GM23248 (cell line): Measurements from ENCODE around the gene KLKB1. TPM values are rescaled to one million over a fixed set of nuclear protein-coding genes. Genes with fewer than 3 reads are reported as not detected.
"Not testable (repeated sequence)": the region's sequence is repeated elsewhere in the genome, so short reads cannot be mapped to it uniquely, and the experiment has no call there.

ENCODE experiments used
- DNase-seq: peaks from one replicate; pipeline ENCODE4 v3.0.0-alpha.2; 2015
- H2AFZ ChIP-seq: fragments of 200-600 bp; sonication (generic); 2 replicates; pipeline ENCODE4 v1.6.1; 2016; ENCODE audit warnings: antibody characterized with exemption
- H3F3A ChIP-seq: fragments of 200-600 bp; sonication (generic); 2 replicates; pipeline ENCODE4 v1.6.1; 2016; ENCODE audit warnings: mild to moderate bottlenecking, antibody characterized with exemption, mixed run types; ENCODE audit not compliant: insufficient read depth
- H3K27ac ChIP-seq: fragments of 200-600 bp; sonication (generic); 2 replicates; pipeline ENCODE4 v1.5.1; 2016; ENCODE audit warnings: mild to moderate bottlenecking
- H3K27me3 ChIP-seq: fragments of 200-600 bp; sonication (generic); replicated peaks from 2 replicates; pipeline ENCODE4 v1.6.1; 2016; ENCODE audit warnings: mild to moderate bottlenecking; ENCODE audit not compliant: insufficient read depth
- H3K36me3 ChIP-seq: fragments of 200-600 bp; sonication (generic); 2 replicates; pipeline ENCODE4 v1.6.1; 2016; ENCODE audit warnings: low read depth, mild to moderate bottlenecking
- H3K4me1 ChIP-seq: fragments of 200-600 bp; sonication (generic); 2 replicates; pipeline ENCODE4 v1.6.1; 2016; ENCODE audit warnings: mild to moderate bottlenecking; ENCODE audit not compliant: insufficient read depth
- H3K4me2 ChIP-seq: fragments of 200-600 bp; sonication (generic); one replicate; pipeline ENCODE4 v1.6.1; 2016; ENCODE audit warnings: mild to moderate bottlenecking; ENCODE audit not compliant: unreplicated experiment
- H3K4me3 ChIP-seq: fragments of 200-600 bp; sonication (generic); 2 replicates; pipeline ENCODE4 v1.5.1; 2016; ENCODE audit warnings: mild to moderate bottlenecking
- H3K79me2 ChIP-seq: fragments of 200-600 bp; sonication (generic); 2 replicates; pipeline ENCODE4 v1.6.1; 2016; ENCODE audit warnings: mild to moderate bottlenecking; ENCODE audit not compliant: insufficient read depth
- H3K9ac ChIP-seq: fragments of 200-600 bp; sonication (generic); 2 replicates; pipeline ENCODE4 v1.6.1; 2016; ENCODE audit warnings: mild to moderate bottlenecking
- H3K9me2 ChIP-seq: fragments of 200-600 bp; sonication (generic); 2 replicates; pipeline ENCODE4 v1.6.1; 2016; ENCODE audit warnings: mixed run types, mild to moderate bottlenecking, moderate library complexity; ENCODE audit not compliant: insufficient read depth
- H3K9me3 ChIP-seq: fragments of 200-600 bp; sonication (generic); one replicate; pipeline ENCODE4 v1.6.1; 2017; ENCODE audit warnings: low read depth
- H4K20me1 ChIP-seq: fragments of 200-600 bp; sonication (generic); 2 replicates; pipeline ENCODE4 v1.6.0; 2016; ENCODE audit not compliant: insufficient read depth
- EZH2 ChIP-seq: fragments of 200-600 bp; sonication (generic); IDR thresholded peaks from 2 replicates; pipeline ENCODE4 v1.6.1; 2018; ENCODE audit warnings: antibody characterized with exemption, mild to moderate bottlenecking; ENCODE audit not compliant: insufficient read depth, poor library complexity, severe bottlenecking
- EZH2phosphoT487 ChIP-seq: fragments of 200-600 bp; sonication (generic); IDR thresholded peaks from 2 replicates; pipeline ENCODE4 v1.6.1; 2018; ENCODE audit warnings: antibody characterized with exemption, moderate library complexity, mild to moderate bottlenecking, low read depth; ENCODE audit not compliant: insufficient read depth
- WGBS, 2 experiments: methylation state at CpG; one replicate each; pipeline ENCODE4 v1.1.6; 2015 to 2017; ENCODE audit warnings: low lambda C conversion rate in 2 of 2, low coverage in 1 of 2; ENCODE audit errors: missing lambda C conversion rate in 2 of 2; 5-methylcytosine and 5-hydroxymethylcytosine counted together
- in situ Hi-C: fragments of 300-500 bp; cut with MboI; formaldehyde crosslinking; loops from 2 replicates; pipeline ENCODE4 v1.15.0; 2020
- polyA plus RNA-seq: library from polyadenylated mRNA; unstranded; fragments of >200 nt; fragmentation: Nextera tagmentation; extraction: Ambion mirVana; gene quantifications from 2 replicates; pipeline ENCODE4 v1.2.1, GENCODE V29; 2016
- total RNA-seq: library from RNA; depleted of rRNA; stranded (reverse); fragments of >200 nt; shearing (Covaris generic); gene quantifications from 2 replicates; pipeline ENCODE4 v1.2.3, GENCODE V29; 2014

Gene KLKB1
- total and polyA plus RNA-seq, 2 experiments from 2014 or later, result not detected

DNA sequence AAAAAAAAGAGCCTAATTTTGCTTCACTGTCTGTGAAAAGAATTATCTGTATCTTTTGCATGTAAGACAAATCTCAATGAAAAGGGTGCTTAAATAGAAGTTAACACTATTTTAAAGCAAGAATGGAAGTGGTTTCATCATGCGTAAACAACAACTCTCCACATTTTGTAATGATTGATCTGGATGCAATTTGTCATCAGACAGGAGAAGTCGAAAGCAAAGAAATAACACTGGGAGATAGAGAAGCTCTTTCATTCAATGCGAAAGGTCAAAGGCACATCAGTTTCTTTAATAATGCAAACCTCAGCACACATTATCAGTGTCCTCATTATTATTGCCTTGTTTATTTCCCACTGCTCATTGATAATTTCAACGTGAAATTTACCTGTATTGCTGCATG lies 8.8 kb downstream of the KLKB1 start:
- Histone ChIP-seq H2AFZ (no peak overlapping the region), H3K9me2 (no peaks in the 10 kb centered on the region), H3K4me2 (no peak overlapping the region), H3K79me2 (no peaks in the 10 kb centered on the region), H3K36me3 (no peaks in the 10 kb centered on the region), H3K4me3 (no peak overlapping the region), H3K27me3 (no peaks in the 10 kb centered on the region), H3K4me1 (no peaks in the 10 kb centered on the region), H3K27ac (no peak overlapping the region), H3K9ac (no peak overlapping the region), H4K20me1 (no peaks in the 10 kb centered on the region), H3K9me3 (no peaks in the 10 kb centered on the region), H3F3A (no peaks in the 10 kb centered on the region)
- DNase-seq, result no peak
- WGBS, 2 experiments, result 63 to 67% methylated on average over 4 of the region's 4 CpGs
- in situ Hi-C loops, result no loop called here
- no peak for TF ChIP-seq EZH2phosphoT487
- no peak for TF ChIP-seq EZH2

DNA sequence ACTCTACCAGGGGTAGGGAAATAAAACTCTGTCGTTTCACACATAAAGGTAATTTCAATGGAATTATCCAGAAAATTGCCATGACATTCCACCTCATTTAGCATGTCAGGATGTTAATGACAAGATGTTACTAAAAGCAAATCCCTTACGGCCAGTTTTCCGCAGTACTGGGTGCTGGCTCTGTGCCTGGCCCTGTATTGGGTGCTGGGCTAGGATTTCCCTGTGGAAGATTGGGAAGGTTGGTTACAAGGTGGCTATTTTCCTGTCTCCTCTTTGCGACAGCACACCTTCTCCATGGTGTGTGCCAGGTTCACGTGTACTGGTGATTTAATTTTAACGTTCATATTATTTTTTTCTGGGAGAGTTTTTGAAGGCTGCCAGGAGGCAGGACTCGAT lies 13.1 kb downstream of the KLKB1 start:
- 49 to 56% methylated on average over 7 of the region's 7 CpGs for WGBS, 2 experiments
- no peaks in the 10 kb centered on the region for H3K9me3 ChIP-seq
- H3K9me2 ChIP-seq, result no peaks in the 10 kb centered on the region
- no peak overlapping the region for H3K9ac ChIP-seq
- H3F3A ChIP-seq, result no peaks in the 10 kb centered on the region
- no peaks in the 10 kb centered on the region for H3K36me3 ChIP-seq
- in situ Hi-C loops, result no loop called here
- no peak overlapping the region for H3K4me2 ChIP-seq
- DNase-seq, result no peak
- no peaks in the 10 kb centered on the region for H3K27me3 ChIP-seq
- no peak overlapping the region for H3K27ac ChIP-seq
- no peaks in the 10 kb centered on the region for H3K79me2 ChIP-seq
- H3K4me3 ChIP-seq, result no peak overlapping the region
- TF ChIP-seq EZH2 (no peak), EZH2phosphoT487 (no peak)
- H3K4me1 ChIP-seq, result no peaks in the 10 kb centered on the region
- no peak overlapping the region for H2AFZ ChIP-seq
- H4K20me1 ChIP-seq, result no peaks in the 10 kb centered on the region

DNA sequence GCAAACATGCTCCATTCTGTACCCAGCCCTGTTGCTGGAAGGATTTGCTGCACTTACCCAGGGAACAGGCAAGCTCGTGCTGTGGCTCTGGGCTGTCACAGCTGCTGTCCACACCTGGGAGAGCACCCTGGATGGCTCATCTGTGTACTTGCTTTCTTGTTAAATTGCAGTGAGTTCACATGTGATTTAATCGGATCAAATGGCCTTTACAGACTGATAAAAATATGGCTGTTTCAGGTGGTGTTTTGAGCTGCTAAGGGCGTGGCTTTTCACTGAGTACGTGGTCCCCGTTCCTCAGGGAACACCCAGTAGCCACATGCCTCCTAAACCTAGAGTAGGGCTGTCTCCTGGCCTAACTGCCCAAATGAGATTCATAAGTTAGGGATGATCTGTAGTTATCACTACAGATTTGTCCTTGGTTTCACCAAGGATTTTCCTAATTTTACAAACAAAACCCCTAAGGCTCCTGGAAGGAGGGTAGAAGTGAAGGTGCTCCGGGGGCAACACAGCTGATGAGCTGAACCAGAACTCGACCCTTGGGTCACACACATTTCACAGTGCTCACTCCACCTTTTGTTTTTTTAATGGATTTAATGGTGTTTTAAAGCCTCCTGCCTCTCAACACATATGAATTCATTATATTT lies 13.7 kb downstream of the KLKB1 start:
- in situ Hi-C loops, result no loop called here
- Histone ChIP-seq H3K27ac (no peak overlapping the region), H3K36me3 (no peaks in the 10 kb centered on the region), H3K27me3 (no peaks in the 10 kb centered on the region), H3K4me2 (no peak overlapping the region), H3K4me1 (no peaks in the 10 kb centered on the region), H3K4me3 (no peak overlapping the region), H2AFZ (no peak overlapping the region), H3K9me2 (no peaks in the 10 kb centered on the region), H3K79me2 (no peaks in the 10 kb centered on the region), H3F3A (no peaks in the 10 kb centered on the region), H3K9ac (no peak overlapping the region), H4K20me1 (no peaks in the 10 kb centered on the region), H3K9me3 (no peaks in the 10 kb centered on the region)
- 25 to 28% methylated on average over 7 of the region's 7 CpGs for WGBS, 2 experiments
- DNase-seq, result no peak
- TF ChIP-seq EZH2phosphoT487 (no peak), EZH2 (no peak)

DNA sequence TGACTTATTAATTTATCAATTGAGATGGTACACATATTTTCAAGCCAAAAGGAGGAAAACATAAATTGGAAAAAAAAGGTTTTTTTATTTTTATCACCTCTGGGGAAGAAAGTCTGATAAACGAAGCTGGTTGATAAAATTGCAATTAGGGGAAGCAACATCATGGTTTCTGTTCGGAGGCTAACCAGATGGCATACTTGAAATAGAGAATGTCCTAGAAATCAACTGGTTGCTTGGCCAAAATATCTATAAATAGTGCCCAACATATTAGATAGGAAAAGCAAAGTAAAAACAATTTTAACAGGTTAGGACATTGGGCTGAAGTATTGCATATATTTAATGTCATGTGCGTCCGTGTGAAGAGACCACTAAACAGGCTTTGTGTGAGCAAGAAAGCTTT lies 14.3 kb downstream of the KLKB1 start:
- H3K79me2 ChIP-seq, result no peaks in the 10 kb centered on the region
- no peak for TF ChIP-seq EZH2
- no peak for TF ChIP-seq EZH2phosphoT487
- WGBS, 2 experiments, result 31 to 32% methylated on average over 4 of the region's 4 CpGs
- H3K27me3 ChIP-seq, result no peaks in the 10 kb centered on the region
- no peak overlapping the region for H3K4me2 ChIP-seq
- H3F3A ChIP-seq, result no peaks in the 10 kb centered on the region
- no peak for DNase-seq
- H2AFZ ChIP-seq, result no peak overlapping the region
- in situ Hi-C loops, result no loop called here
- no peak overlapping the region for H3K4me3 ChIP-seq
- no peaks in the 10 kb centered on the region for H3K4me1 ChIP-seq
- H3K27ac ChIP-seq, result no peak overlapping the region
- H3K9ac ChIP-seq, result no peak overlapping the region
- H3K9me3 ChIP-seq, result no peaks in the 10 kb centered on the region
- H3K36me3 ChIP-seq, result no peaks in the 10 kb centered on the region
- H3K9me2 ChIP-seq, result no peaks in the 10 kb centered on the region
- H4K20me1 ChIP-seq, result no peaks in the 10 kb centered on the region

- H3K9me2 ChIP-seq, H3K27ac ChIP-seq, H3K36me3 ChIP-seq, H3K27me3 ChIP-seq, H3K4me1 ChIP-seq, H3K4me2 ChIP-seq, in situ Hi-C loops, DNase-seq, H3K79me2 ChIP-seq, H3F3A ChIP-seq, H3K9me3 ChIP-seq, H2AFZ ChIP-seq, H3K9ac ChIP-seq, H3K4me3 ChIP-seq, H4K20me1 ChIP-seq: not testable (repeated sequence)
- WGBS, 2 experiments, result 35 to 41% methylated on average over 10 of the region's 10 CpGs
Observed at GRCh38 chr4:186242031-186242430, 14.7 kb downstream of the KLKB1 start.
